Nucleus accumbens (tissue), 56 donors: ENCODE measurements around the gene DLEU7.

Experiments
- DNase-seq, 56 donors: peaks; one replicate each; lab custom pipeline; 2025; lab: John Stamatoyannopoulos, UW

DLEU7 gene

DNA sequence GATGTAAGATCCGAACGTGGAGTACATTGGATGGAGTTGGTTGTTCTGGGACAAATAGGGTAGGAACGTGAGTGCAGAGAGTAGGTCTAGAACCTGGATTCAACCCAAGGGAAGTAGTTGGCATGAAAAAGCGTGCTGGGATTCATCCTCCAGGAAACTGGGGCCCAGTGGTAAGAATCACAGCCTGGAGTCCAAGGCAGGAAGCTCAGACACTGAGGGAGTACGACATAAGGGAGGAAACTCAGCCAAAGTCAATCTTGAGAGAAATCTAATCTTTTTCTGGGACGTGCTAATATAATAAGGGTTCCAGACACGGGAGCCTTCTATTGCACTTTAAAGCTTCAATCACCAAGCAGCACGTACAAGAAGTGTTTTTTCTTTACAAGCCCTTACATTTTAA lies 46.4 kb downstream of the DLEU7 start:
- no peak for DNase-seq

GRCh38 chr13:50796463-50796862 lies 47.0 kb downstream of the DLEU7 start:
- no peak for DNase-seq

DNA sequence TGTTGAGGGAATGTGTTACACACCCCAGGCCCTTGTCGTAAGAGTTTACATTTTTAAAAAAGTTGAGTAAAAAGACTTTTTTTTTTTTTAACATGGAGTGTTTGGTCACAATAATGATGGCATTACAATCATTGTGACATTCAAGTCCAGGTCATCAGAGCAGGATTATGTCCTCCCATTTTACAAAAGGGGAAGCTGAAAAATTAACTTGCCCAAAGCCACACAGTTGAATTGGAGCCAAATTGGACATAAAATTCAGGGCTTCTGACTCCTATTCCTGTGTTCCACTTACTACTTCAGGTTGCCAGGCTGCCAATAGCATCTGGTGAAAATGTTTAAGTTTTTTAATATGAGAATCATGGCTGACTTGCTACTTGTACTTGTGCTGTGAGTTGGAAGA lies 49.3 kb downstream of the DLEU7 start:
- no peak for DNase-seq

- DNase-seq = no peak
These were observed 50.5 kb downstream of the DLEU7 start for GRCh38 chr13:50793026-50793425.

DNA sequence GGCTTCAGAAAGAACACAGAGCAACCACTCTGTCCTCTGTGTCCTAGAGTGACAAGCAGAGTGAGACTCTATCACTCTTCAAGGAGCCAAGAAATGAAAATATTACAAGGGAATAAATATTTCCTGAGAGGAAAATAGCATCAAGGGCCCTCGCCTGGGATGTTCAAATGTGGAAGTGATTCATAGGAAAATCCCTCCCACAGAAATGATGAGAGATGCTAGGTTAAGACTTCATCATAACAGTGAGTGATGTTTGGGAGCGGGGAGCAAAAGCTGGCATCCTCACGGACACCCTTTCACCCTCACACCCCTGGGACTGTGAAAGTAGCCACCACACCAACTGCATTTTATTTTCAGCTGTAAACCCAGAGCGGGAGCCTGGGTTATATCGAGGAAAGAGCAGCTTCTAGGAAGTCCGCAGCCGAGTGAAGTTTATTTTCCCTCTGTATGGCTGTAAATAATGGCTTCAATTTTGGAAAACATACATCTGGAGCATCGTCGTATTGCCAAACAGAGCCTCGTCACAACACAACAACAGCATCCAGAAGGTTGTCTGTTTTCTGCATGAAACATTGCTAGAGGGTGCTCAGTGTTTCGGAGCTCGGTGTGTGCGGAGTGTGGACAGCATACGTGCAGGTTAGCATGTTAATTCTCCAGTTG lies 54.8 kb downstream of the DLEU7 start:
- no peak for DNase-seq

DNA sequence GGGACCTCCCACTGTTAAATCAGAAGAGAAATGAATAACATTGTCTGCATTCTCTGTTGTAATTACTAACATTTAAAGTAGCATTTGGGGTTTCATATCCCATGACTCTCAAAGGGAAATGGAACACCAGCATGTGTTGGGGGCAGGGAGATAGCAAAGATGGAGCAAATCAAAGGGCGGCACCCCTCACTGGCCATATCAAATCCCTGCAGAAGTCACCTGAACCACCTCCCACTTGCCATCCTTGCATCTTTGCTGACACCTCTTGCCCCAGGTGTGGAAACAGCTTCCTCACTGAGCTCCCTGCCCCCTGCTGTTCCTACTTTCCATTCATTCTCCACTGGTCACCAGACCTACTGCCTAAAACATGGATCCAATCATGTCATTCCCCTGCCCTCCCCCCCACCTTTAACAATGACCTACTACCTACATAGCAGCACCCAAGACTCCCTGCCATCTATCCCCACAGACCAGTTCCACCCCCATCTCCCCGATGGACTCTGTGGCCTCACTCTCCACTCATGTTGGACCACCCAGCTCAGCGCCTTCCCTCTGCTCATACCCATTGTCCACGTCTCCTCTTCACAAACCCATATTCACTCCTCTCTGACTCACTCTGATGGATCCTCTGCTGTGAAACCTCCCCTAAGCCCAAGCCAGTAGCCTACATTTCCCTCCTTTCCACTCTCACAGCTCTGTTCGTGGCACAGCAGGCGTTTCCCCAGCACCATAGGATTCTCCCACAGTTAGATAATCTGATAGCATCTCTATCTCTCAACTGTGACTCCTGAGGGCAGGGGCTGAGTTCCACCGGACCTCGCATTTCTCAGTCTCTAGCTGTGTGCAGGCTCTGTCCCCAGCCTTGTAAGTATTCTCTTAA lies 55.9 kb downstream of the DLEU7 start:
- DNase-seq = no peak

DNA sequence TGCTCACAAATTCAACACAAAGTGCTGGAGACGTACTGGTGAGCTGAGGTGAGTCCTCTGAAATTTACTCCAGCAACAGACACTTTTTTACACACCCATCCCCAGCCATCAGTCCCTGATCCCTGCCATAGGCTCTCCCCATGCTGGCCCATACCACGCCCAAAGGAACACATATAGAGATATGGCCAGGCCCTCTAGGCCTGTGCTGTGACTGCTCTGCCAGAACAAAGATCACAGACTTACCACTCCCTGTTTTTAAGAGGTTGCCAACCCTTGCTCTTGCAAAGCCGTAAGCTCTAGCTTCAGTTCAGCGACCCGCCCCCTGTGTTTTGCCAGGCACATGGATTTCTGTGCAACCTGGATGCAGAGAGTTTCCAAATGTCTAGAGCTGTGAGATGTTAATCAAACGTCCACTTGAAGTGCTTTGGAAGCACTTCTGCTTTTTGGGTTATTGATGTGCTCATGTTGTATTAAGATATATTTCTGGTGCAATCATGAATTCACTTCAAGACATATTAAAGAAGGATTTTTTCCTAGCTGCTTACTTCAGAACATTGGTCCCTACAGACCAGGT lies 59.7 kb downstream of the DLEU7 start:
- no peak for DNase-seq

DNA sequence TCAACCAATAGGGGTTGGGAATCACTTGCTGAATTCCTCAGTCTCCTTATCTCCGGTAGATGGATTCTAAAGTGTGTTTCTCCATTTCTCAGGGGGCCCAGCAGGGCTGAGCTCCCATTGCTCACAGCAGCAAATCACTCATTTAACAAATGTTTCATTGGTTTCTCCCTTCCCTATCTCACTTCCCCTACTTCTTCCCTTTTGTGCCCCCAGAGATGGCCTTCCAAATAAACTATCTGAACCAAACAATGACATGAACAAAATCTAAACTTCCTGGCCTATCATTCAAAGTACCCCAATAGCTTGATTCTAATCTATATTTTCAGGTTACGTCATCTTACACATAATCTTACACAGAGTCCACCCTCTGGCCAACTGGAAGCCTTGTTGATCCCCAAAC lies 60.4 kb downstream of the DLEU7 start:
- DNase-seq = no peak

DNA sequence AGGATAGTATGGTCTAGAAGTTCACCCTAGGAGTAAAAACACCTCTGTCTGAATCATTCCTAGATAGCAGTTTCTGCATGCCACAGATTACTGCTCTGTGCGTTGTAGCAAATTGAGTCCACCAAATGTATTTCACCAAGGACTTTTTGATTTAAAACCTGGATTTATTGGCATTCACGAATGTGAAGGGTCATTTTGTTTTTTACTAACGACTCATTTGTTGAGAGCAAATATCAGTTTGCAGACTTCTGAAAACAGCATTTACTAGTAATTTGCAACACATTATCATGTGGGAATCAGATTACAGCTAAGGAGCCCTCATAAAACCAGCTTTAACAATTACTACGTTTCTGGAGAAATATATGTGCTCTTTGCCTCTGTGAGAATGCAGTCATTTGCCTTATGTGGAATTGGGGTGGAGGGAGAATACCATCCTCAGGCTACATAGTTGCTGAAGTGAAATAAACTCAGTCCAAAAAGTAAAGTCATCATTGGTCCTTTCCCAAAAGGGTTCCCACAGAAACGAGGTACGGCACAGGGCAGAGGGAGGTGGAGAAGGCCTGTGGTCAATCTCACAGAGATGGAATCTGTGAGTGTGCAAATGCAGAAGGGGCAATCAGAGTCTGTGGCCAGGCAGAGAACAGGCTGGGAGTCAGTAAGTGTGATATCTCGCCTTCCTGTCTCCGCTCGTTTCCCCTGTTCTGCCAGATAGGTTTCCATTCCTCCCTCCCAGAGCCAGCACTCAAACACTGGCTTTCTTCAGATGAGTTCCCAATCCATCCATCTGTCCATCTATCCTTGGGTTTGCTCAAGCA lies 63.1 kb downstream of the DLEU7 start:
- no peak for DNase-seq

GRCh38 chr13:50779443-50780200 lies 63.9 kb downstream of the DLEU7 start:
- no peak for DNase-seq
